Measurements from ENCODE around the gene PTK6.
A peak's percentile ranks its signal among the peaks of the same experiment; 100 is the strongest.
"Not testable (repeated sequence)": the region's sequence is repeated elsewhere in the genome, so short reads cannot be mapped to it uniquely, and the experiment has no call there.

Gene PTK6

DNA sequence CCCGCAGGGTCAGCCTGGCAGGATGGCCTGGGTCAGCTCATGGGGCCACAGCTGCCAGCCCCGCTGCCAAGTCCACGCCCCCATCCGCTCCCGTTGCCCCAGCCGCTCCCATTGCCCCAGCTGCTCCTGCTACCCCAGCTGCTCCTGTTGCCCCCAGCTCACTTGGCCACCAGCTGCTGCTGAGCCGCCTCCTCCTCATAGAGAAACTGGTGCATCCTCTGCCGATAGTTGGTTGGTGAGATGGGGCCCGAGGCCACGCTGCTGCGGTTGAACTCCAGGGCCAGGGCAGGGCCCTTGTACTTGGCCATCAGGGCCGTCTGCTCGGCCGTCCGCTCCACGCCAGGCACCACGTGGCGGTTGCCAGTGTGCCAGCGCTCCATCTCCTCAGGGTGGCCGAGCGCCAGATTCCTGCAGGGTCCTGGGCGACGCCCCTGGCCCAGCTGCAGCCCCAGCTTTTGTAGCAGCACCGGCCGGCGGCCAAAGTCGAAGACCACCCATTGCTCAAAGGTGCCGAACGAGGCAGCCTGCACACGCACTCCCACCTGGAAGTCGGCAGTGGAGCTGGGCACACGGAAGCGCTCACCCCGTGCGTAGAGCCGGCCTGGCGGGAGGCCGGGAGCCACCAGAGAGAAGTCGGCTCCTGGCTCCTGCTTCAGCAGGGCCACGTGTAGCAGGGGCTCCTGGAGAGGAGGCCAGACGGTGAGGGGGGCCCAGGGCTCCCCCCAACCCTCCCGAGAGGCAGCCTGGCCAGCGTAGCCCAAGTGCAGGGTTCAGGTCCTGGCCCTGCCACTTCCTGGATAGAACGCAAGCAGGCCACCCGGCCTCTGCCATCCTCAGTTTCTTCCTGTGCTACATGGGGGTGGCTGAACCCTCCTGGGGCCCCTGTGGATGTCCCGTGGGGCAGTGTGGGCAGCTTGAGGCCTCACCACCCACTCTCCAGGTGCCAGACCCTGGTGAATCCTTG is 32.1 kb upstream of the PTK6 start:
- DNase-seq (ENCODE audit: low read depth in 2 of 2): no peak

GRCh38 chr20:63568170-63568981 is 31.2 kb upstream of the PTK6 start:
- no peak for DNase-seq (ENCODE audit: low read depth in 2 of 2)

- peak in 1 of 2 donors; percentile 36 for DNase-seq (ENCODE audit: low read depth in 2 of 2)
Measured at GRCh38 chr20:63567386-63568169, 30.4 kb upstream of the PTK6 start.

- no peak for DNase-seq (ENCODE audit: low read depth in 2 of 2)
Measured at GRCh38 chr20:63567136-63567385, 29.9 kb upstream of the PTK6 start.

DNA sequence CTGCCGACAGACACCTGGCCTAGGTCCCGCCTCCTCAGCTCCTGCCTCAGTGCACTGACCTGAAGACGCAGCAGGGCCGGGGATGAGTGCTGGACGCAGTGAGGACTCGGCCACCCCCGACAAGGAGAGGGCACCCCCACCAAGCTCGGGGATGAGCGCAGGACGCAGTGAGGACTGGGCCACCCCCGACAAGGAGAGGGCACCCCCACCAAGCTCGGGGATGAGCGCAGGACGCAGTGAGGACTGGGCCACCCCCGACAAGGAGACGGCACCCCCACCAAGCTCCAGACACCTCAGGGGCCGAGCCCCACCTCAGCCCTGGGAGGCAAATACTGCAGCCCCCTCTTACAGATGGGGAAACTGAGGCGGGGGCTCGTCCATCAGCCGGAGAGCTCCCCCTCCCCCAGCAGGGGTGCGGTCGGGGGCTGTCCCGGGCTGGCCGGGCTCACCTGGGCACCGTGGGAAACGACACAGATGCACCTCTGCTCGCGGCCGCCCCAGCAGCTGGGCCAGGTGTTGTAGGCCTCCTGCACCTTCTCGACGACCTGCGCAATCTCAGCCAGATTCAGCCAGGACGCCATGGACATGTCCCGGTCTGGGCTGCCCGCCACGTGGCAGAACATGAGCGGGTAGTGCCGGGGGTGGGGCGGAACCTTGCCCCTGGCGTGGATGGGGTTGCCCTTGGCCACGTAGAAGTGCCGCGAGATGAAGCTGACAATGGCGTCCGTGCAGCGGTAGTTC is 29.4 kb upstream of the PTK6 start:
- DNase-seq (ENCODE audit: low read depth in 2 of 2): no peak

- DNase-seq (ENCODE audit: low read depth in 2 of 2): no peak
Measured at GRCh38 chr20:63565699-63566335, 28.6 kb upstream of the PTK6 start.

GRCh38 chr20:63565021-63565698 is 28.0 kb upstream of the PTK6 start:
- no peak for DNase-seq (ENCODE audit: low read depth in 2 of 2)

DNA sequence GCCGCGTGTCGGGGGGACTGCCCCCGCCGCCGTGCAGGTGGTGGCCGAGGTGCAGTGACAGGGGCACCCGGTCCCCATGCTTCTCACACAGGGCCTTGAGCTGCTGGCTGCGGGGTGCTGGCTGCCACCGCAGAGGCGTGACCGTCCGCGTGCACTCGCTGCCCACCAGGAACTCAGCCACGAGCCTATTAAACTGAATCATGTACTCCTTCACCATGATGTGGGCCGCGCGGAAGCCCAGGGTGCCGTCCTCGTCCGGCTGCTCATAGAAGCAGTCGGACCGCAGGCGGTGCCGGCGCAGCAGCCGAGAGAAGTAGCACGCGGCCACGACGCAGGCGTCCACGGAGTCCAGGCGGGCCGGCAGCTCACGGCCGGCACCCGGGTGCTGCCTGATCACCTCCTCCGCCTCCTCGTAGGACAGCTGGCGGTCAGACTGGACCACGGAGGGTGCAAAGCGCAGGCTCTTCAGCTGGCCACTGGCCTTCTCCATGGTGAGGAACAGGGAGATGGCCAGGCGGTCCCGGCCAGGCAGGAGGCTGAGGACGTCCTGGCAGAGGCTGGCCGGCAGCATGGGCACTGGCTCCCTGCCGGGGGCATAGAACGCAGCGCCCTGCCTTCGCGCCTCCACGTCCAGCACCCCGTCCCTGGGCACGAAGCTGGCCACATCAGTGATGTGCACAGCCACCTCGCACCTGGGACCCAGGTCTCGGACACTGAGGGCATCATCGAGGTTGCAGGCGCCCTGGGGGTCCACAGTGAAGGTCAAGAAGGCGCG is 27.0 kb upstream of the PTK6 start:
- DNase-seq (ENCODE audit: low read depth in 2 of 2): no peak

DNA sequence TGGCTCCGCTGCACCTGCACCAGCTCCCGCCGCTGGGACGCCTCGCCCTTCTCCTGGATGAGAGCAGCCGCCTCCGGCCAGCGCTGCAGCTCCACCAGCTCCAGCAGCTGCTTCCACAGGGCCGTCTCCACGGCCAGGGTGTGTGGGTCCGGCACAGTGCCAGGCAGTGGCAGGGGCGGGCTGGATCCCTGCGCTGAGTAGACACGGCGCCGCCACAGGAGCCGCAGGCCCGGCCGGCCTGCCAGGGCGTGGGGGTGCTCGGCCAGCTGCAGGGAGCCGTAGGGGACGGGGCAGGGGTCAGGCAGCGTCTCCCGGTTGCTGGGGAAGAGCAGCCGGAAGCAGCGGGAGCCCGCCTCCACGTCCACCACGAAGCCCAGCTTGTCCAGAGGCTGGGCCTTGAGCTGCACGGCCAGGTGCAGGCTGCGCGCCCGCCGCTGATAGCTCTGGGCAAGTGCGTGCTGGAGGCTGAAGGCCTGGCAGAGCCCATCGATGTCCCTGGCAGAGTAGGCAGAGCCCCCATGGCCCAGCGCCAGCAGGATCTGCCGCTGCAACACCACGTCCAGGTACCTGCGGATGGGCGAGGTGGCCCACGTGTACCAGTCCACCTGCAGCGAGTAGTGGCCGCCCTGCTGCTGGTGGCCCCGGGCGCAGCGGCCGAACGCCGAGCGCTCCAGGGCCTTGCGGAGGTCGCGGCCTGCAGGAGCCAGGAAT is 26.2 kb upstream of the PTK6 start:
- DNase-seq (ENCODE audit: low read depth in 2 of 2): no peak

DNA sequence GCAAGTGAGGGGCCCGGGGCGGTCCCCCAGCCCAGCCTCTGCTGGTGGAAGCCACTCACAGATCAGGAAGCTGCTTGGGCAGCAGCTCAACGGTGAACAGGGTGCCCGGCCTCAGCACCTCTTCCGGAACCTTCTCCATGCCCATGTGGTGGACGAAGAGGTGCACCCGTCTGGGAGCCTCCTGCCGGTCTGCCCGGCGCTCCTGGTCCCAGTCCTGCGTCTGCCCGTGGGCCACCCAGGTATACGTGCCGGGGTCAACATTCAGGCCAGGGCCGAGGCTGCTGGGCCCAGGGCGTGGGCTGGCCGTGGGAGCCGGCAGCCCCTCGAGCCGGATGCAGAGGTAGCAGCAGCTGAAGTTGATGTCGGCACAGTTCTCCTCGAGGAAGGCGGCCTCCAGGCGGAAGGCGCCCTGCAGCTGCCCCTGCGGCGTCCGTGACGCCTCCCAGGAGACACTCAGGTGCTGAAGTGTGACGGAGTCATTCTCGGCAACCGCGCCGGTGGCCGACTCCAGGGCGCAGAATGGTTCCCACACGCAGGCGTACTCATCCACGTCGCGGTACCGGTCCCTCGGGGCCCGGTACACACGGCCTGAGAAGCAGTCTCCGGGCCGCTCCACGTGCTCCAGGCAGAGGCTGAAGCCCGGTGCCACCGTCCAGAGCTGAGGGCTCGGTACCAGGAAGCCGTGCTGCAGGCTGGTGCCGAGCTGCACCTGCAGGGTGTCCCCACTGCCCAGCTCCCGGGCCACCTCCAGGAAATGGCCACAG is 25.5 kb upstream of the PTK6 start:
- DNase-seq (ENCODE audit: low read depth in 2 of 2): no peak

DNA sequence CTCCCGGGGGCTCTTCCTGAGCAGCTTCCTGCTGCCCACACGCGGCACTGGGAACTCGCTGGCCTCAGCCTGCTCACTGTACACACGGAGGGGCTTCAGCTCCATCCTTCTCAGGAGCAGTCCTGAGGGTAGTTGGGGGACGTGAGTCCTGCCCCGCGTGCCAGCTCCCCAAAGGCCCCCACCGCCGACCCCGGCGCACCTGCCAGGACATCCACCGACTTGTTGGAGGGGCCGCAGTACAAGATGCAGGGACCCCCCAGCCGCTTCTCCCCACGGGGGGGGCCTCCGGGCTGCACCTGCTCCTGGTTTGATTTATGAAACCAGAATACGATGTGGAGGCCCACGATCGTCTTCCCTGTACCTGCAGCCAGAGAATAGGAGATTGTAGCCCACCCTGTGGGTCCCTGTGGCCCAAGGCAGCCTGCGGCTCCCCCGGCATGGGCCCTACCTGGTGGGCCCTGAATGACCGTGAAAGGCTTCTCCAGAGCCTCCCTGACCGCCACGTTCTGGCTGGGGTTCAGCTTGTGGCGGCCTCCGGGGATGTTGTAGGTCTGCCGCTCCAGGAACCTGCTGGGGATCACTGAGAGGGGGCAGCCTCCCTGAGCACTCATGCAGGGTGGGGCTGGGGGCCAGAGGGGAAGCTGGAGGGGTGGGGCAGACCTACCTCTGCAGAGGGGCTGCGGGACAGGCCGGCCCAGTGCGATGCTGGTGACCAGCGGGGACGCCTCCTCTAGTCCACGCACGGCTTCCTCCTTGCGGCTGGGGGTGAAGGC is 24.6 kb upstream of the PTK6 start:
- DNase-seq (ENCODE audit: low read depth in 2 of 2): no peak

DNA sequence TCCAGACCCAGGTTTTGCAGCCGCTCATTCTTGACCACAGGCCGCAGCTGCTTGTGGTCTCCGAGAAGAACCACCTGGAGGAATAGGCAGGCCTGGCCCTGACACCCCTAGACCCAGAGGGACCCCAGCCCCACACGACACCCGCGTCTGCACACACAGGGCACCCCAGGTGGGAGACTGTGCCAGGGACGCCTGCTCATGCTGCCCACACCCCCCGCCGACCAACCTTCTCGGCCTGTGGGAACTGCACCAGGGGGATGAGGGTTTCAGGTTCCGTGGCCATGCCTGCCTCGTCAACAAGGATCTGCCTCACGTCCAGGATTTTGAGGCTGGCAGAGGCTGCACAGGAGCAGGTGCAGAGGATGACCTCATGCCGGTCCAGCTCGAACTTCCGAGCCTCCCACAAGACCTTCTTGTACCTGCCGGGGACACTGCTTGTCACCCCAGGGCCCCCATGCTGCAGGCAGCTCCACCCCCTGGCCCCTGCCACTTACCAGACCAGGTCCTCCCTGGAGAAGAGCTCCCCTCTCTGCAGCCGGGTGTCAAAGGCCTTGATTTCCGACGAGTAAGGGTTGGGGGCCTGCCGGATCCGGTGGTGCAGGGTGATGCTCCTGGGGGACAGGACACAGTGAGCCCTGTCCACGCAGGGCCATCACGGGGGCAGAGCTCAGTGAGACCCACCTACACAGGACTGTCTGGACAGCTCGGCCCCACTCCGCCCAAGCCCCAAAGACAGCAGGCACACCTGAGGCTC is 23.9 kb upstream of the PTK6 start:
- DNase-seq (ENCODE audit: low read depth in 2 of 2): no peak

DNA sequence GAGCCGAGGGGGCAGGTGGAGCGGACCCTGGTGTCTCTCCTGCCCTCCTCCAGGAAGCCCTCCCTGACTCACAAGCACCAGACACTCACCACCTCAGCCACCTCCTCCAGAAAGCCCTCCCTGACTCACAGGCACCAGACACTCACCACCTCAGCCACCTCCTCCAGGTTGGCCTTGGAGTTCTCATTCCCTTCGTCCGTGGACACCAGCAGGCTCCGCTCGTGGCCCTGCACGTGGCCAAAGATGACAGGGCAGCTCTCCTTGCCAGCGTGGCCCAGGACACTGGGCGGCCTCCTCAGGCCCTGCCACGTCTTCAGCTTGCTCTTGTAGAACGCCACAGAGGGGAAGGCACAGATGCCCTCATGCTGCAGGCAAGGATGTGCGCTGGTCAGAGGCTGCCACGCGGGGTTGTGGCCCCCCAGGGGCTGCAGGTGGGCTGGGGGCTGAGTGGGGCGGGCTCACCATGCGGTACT is 23.2 kb upstream of the PTK6 start:
- no peak for DNase-seq (ENCODE audit: low read depth in 2 of 2)

- not testable (repeated sequence) for DNase-seq (ENCODE audit: low read depth in 2 of 2)
Measured at GRCh38 chr20:63559485-63560332, 22.5 kb upstream of the PTK6 start.

GRCh38 chr20:63558804-63559484 is 21.8 kb upstream of the PTK6 start:
- no peak for DNase-seq (ENCODE audit: low read depth in 2 of 2)
